Stimulated activated memory B cell treated with anti-CD40 and anti-IgM and Interleukin-4, amounts not matched to agents 10 μg/mL and 1 μg/mL and 100 μg/mL, for 72 hours (primary cell): ENCODE results near the gene BTRC.
"Not testable (repeated sequence)": the region's sequence is repeated elsewhere in the genome, so short reads cannot be mapped to it uniquely, and the experiment has no call there.

ENCODE experiments used
- ATAC-seq: fragments of 150-1000 bp; cut with Tn5 transposase; 2 replicates; pipeline ENCODE4 v1.10.0; 2021
- H3K27ac Mint-ChIP-seq: one replicate; pipeline ENCODE4 v1.8.0; 2022; ENCODE audit warnings: mild to moderate bottlenecking, mixed read lengths
- H3K27me3 Mint-ChIP-seq: one replicate; pipeline ENCODE4 v1.8.0; 2022; ENCODE audit warnings: mixed read lengths
- H3K36me3 Mint-ChIP-seq: one replicate; pipeline ENCODE4 v1.8.0; 2022; ENCODE audit warnings: mixed read lengths
- H3K4me1 Mint-ChIP-seq: one replicate; pipeline ENCODE4 v1.8.0; 2022; ENCODE audit warnings: mixed read lengths
- H3K4me3 Mint-ChIP-seq: one replicate; pipeline ENCODE4 v1.8.0; 2022; ENCODE audit warnings: mild to moderate bottlenecking, moderate library complexity, mixed read lengths
- H3K9me3 Mint-ChIP-seq: one replicate; pipeline ENCODE4 v1.8.0; 2022; ENCODE audit warnings: mixed read lengths

The BTRC gene

GRCh38 chr10:101389986-101390531 is 36.1 kb downstream of the BTRC start:
- Mint-ChIP-seq H3K9me3 (no peaks in the 10 kb centered on the region), H3K4me1 (peaks cover 8% of the 10 kb centered on the region), H3K4me3 (no peak overlapping the region), H3K27ac (no peak overlapping the region), H3K36me3 (peaks cover 10% of the 10 kb centered on the region), H3K27me3 (no peaks in the 10 kb centered on the region)
- ATAC-seq: no peak

GRCh38 chr10:101393378-101393777 is 39.4 kb downstream of the BTRC start:
- Mint-ChIP-seq H3K9me3 (no peaks in the 10 kb centered on the region), H3K27me3 (no peaks in the 10 kb centered on the region), H3K4me3 (no peak overlapping the region), H3K4me1 (peaks cover 6% of the 10 kb centered on the region), H3K27ac (no peak overlapping the region), H3K36me3 (peaks cover 10% of the 10 kb centered on the region)
- no peak for ATAC-seq

- Mint-ChIP-seq H3K4me3 (no peak overlapping the region), H3K36me3 (peaks cover 2% of the 10 kb centered on the region), H3K27ac (no peak overlapping the region), H3K4me1 (peaks cover 6% of the 10 kb centered on the region), H3K9me3 (no peaks in the 10 kb centered on the region), H3K27me3 (no peaks in the 10 kb centered on the region)
- ATAC-seq: no peak
Measured at GRCh38 chr10:101394524-101395133, 40.7 kb downstream of the BTRC start.

- H3K27me3 Mint-ChIP-seq: no peaks in the 10 kb centered on the region
- ATAC-seq: no peak
- no peaks in the 10 kb centered on the region for H3K9me3 Mint-ChIP-seq
- H3K36me3 Mint-ChIP-seq: no peaks in the 10 kb centered on the region
- no peak overlapping the region for H3K4me3 Mint-ChIP-seq
- H3K4me1 Mint-ChIP-seq: peaks cover 15% of the 10 kb centered on the region
- no peak overlapping the region for H3K27ac Mint-ChIP-seq
Measured at GRCh38 chr10:101397140-101397539, 43.2 kb downstream of the BTRC start.

- Mint-ChIP-seq H3K36me3 (no peaks in the 10 kb centered on the region), H3K9me3 (no peaks in the 10 kb centered on the region), H3K27ac (no peak overlapping the region), H3K4me3 (no peak overlapping the region), H3K27me3 (no peaks in the 10 kb centered on the region), H3K4me1 (peaks cover 15% of the 10 kb centered on the region)
- ATAC-seq: no peak
Measured at GRCh38 chr10:101400585-101400984, 46.6 kb downstream of the BTRC start.

- ATAC-seq: no peak
- Mint-ChIP-seq H3K27ac (no peak overlapping the region), H3K4me1 (peaks cover 9% of the 10 kb centered on the region), H3K4me3 (no peak overlapping the region), H3K9me3 (no peaks in the 10 kb centered on the region), H3K27me3 (no peaks in the 10 kb centered on the region), H3K36me3 (no peaks in the 10 kb centered on the region)
Measured at GRCh38 chr10:101402711-101403110, 48.7 kb downstream of the BTRC start.

- ATAC-seq: no peak
- H3K4me1 Mint-ChIP-seq: peaks cover 9% of the 10 kb centered on the region
- H3K36me3 Mint-ChIP-seq: peaks cover under 1% of the 10 kb centered on the region
- H3K27ac Mint-ChIP-seq: no peak overlapping the region
- H3K27me3 Mint-ChIP-seq: no peaks in the 10 kb centered on the region
- no peaks in the 10 kb centered on the region for H3K9me3 Mint-ChIP-seq
- H3K4me3 Mint-ChIP-seq: no peak overlapping the region
Measured at GRCh38 chr10:101403161-101403560, 49.2 kb downstream of the BTRC start.

GRCh38 chr10:101405001-101405400 is 51.0 kb downstream of the BTRC start:
- no peak for ATAC-seq
- Mint-ChIP-seq H3K4me3 (no peak overlapping the region), H3K27me3 (no peaks in the 10 kb centered on the region), H3K27ac (no peak overlapping the region), H3K36me3 (peaks cover 18% of the 10 kb centered on the region), H3K9me3 (no peaks in the 10 kb centered on the region), H3K4me1 (peaks cover 9% of the 10 kb centered on the region)

- H3K9me3 Mint-ChIP-seq: peaks cover 5% of the 10 kb centered on the region
- peaks cover 13% of the 10 kb centered on the region for H3K4me1 Mint-ChIP-seq
- ATAC-seq: no peak
- H3K27me3 Mint-ChIP-seq: no peaks in the 10 kb centered on the region
- no peak overlapping the region for H3K27ac Mint-ChIP-seq
- H3K4me3 Mint-ChIP-seq: no peak overlapping the region
- peaks cover 45% of the 10 kb centered on the region for H3K36me3 Mint-ChIP-seq
Measured at GRCh38 chr10:101411598-101411997, 57.6 kb downstream of the BTRC start.

- Mint-ChIP-seq H3K27me3 (no peaks in the 10 kb centered on the region), H3K4me1 (peaks cover 13% of the 10 kb centered on the region), H3K9me3 (peaks cover 5% of the 10 kb centered on the region), H3K4me3 (no peak overlapping the region), H3K27ac (no peak overlapping the region), H3K36me3 (peaks cover 36% of the 10 kb centered on the region)
- ATAC-seq: no peak
Measured at GRCh38 chr10:101414034-101414433, 60.1 kb downstream of the BTRC start.

- H3K4me3 Mint-ChIP-seq: no peak overlapping the region
- H3K27ac Mint-ChIP-seq: no peak overlapping the region
- peaks cover 36% of the 10 kb centered on the region for H3K36me3 Mint-ChIP-seq
- ATAC-seq: no peak
- peaks cover 22% of the 10 kb centered on the region for H3K4me1 Mint-ChIP-seq
- H3K9me3 Mint-ChIP-seq: peaks cover 5% of the 10 kb centered on the region
- no peaks in the 10 kb centered on the region for H3K27me3 Mint-ChIP-seq
Measured at GRCh38 chr10:101415884-101416283, 61.9 kb downstream of the BTRC start.

GRCh38 chr10:101421967-101422366 is 68.0 kb downstream of the BTRC start:
- Mint-ChIP-seq H3K36me3 (peaks cover 17% of the 10 kb centered on the region), H3K4me1 (peaks cover 16% of the 10 kb centered on the region)
- H3K9me3 Mint-ChIP-seq, H3K27me3 Mint-ChIP-seq, ATAC-seq, H3K27ac Mint-ChIP-seq, H3K4me3 Mint-ChIP-seq: not testable (repeated sequence)

GRCh38 chr10:101425535-101425934 is 71.6 kb downstream of the BTRC start:
- no peaks in the 10 kb centered on the region for H3K27me3 Mint-ChIP-seq
- H3K27ac Mint-ChIP-seq: no peak overlapping the region
- no peak for ATAC-seq
- no peaks in the 10 kb centered on the region for H3K9me3 Mint-ChIP-seq
- H3K36me3 Mint-ChIP-seq: peaks cover 10% of the 10 kb centered on the region
- H3K4me1 Mint-ChIP-seq: peaks cover 10% of the 10 kb centered on the region
- no peak overlapping the region for H3K4me3 Mint-ChIP-seq

GRCh38 chr10:101428036-101428435 is 74.1 kb downstream of the BTRC start:
- no peak overlapping the region for H3K4me3 Mint-ChIP-seq
- no peaks in the 10 kb centered on the region for H3K27me3 Mint-ChIP-seq
- H3K9me3 Mint-ChIP-seq: no peaks in the 10 kb centered on the region
- no peak for ATAC-seq
- H3K27ac Mint-ChIP-seq: no peak overlapping the region
- peaks cover 6% of the 10 kb centered on the region for H3K4me1 Mint-ChIP-seq
- peaks cover 12% of the 10 kb centered on the region for H3K36me3 Mint-ChIP-seq

GRCh38 chr10:101429423-101429822 is 75.5 kb downstream of the BTRC start:
- Mint-ChIP-seq H3K27ac (no peak overlapping the region), H3K4me3 (no peak overlapping the region), H3K36me3 (peaks cover 17% of the 10 kb centered on the region), H3K9me3 (no peaks in the 10 kb centered on the region), H3K27me3 (no peaks in the 10 kb centered on the region), H3K4me1 (peaks cover 6% of the 10 kb centered on the region)
- no peak for ATAC-seq

- Mint-ChIP-seq H3K4me3 (no peak overlapping the region), H3K27me3 (no peaks in the 10 kb centered on the region), H3K27ac (no peak overlapping the region), H3K4me1 (no peaks in the 10 kb centered on the region), H3K36me3 (peaks cover 12% of the 10 kb centered on the region), H3K9me3 (no peaks in the 10 kb centered on the region)
- no peak for ATAC-seq
Measured at GRCh38 chr10:101436302-101436701, 82.3 kb downstream of the BTRC start.
